Rectal smooth muscle tissue (tissue), 1 donor: ENCODE data around the gene LRRC28.

Source experiments
- H3K27ac ChIP-seq: one replicate; pipeline ENCODE4 v1.7.0; 2013; ENCODE audit warnings: low read depth, low read length, inconsistent platforms
- H3K27me3 ChIP-seq: one replicate; pipeline ENCODE4 v1.7.0; 2013; ENCODE audit warnings: low read length; ENCODE audit not compliant: control insufficient read depth, insufficient read depth
- H3K36me3 ChIP-seq: one replicate; pipeline ENCODE4 v1.7.0; 2013; ENCODE audit warnings: low read length; ENCODE audit not compliant: control insufficient read depth, insufficient read depth
- H3K4me1 ChIP-seq: one replicate; pipeline ENCODE4 v1.7.0; 2013; ENCODE audit warnings: low read length; ENCODE audit not compliant: control insufficient read depth, insufficient read depth
- H3K4me3 ChIP-seq: one replicate; pipeline ENCODE4 v1.7.0; 2013; ENCODE audit warnings: low read length
- H3K9ac ChIP-seq: one replicate; pipeline ENCODE4 v1.7.0; 2013; ENCODE audit warnings: low read length

The LRRC28 gene

GRCh38 chr15:99282586-99282985, 31.3 kb downstream of the LRRC28 start:
- no peaks in the 10 kb centered on the region for H3K36me3 ChIP-seq
- H3K9ac ChIP-seq, result no peak overlapping the region
- no peaks in the 10 kb centered on the region for H3K27me3 ChIP-seq
- no peak overlapping the region for H3K4me3 ChIP-seq
- H3K27ac ChIP-seq, result no peak overlapping the region
- H3K4me1 ChIP-seq, result no peaks in the 10 kb centered on the region

GRCh38 chr15:99283717-99284116, 32.4 kb downstream of the LRRC28 start:
- Histone ChIP-seq H3K4me1 (no peaks in the 10 kb centered on the region), H3K27ac (no peak overlapping the region), H3K9ac (no peak overlapping the region), H3K4me3 (no peak overlapping the region), H3K27me3 (no peaks in the 10 kb centered on the region), H3K36me3 (no peaks in the 10 kb centered on the region)

GRCh38 chr15:99291643-99292042, 40.4 kb downstream of the LRRC28 start:
- Histone ChIP-seq H3K9ac (no peak overlapping the region), H3K36me3 (no peaks in the 10 kb centered on the region), H3K27ac (no peak overlapping the region), H3K4me3 (no peak overlapping the region), H3K27me3 (no peaks in the 10 kb centered on the region), H3K4me1 (no peaks in the 10 kb centered on the region)

GRCh38 chr15:99295840-99296239, 44.6 kb downstream of the LRRC28 start:
- Histone ChIP-seq H3K36me3 (no peaks in the 10 kb centered on the region), H3K27ac (no peak overlapping the region), H3K4me1 (peaks cover 5% of the 10 kb centered on the region), H3K9ac (no peak overlapping the region), H3K4me3 (no peak overlapping the region), H3K27me3 (no peaks in the 10 kb centered on the region)

GRCh38 chr15:99296386-99296785, 45.1 kb downstream of the LRRC28 start:
- Histone ChIP-seq H3K27ac (no peak overlapping the region), H3K36me3 (no peaks in the 10 kb centered on the region)

GRCh38 chr15:99303907-99304306, 52.6 kb downstream of the LRRC28 start:
- peaks cover 5% of the 10 kb centered on the region for H3K4me1 ChIP-seq
- H3K36me3 ChIP-seq, result no peaks in the 10 kb centered on the region
- H3K9ac ChIP-seq, result no peak overlapping the region
- H3K27me3 ChIP-seq, result no peaks in the 10 kb centered on the region
- H3K4me3 ChIP-seq, result no peak overlapping the region
- no peak overlapping the region for H3K27ac ChIP-seq

More at GRCh38 chr15:99296386-99296785, 45.1 kb downstream of the LRRC28 start:
- Histone ChIP-seq H3K4me3 (no peak overlapping the region), H3K4me1 (peaks cover 5% of the 10 kb centered on the region), H3K9ac (no peak overlapping the region), H3K27me3 (no peaks in the 10 kb centered on the region)

- H3K9ac ChIP-seq, result no peak overlapping the region
- H3K4me1 ChIP-seq, result peaks cover 5% of the 10 kb centered on the region
- no peak overlapping the region for H3K4me3 ChIP-seq
- H3K36me3 ChIP-seq, result no peaks in the 10 kb centered on the region
- H3K27ac ChIP-seq, result no peak overlapping the region
- H3K27me3 ChIP-seq, result no peaks in the 10 kb centered on the region
Measured at GRCh38 chr15:99305761-99306505, 54.7 kb downstream of the LRRC28 start.

- Histone ChIP-seq H3K27ac (peak overlapping the region; percentile 1), H3K27me3 (no peaks in the 10 kb centered on the region), H3K9ac (no peak overlapping the region), H3K4me1 (peaks cover 5% of the 10 kb centered on the region), H3K36me3 (no peaks in the 10 kb centered on the region), H3K4me3 (peak overlapping the region; percentile 17)
Measured at GRCh38 chr15:99306694-99307338, 55.5 kb downstream of the LRRC28 start.

GRCh38 chr15:99307735-99308134, 56.5 kb downstream of the LRRC28 start:
- no peak overlapping the region for H3K9ac ChIP-seq
- H3K27me3 ChIP-seq, result no peaks in the 10 kb centered on the region
- H3K4me1 ChIP-seq, result peaks cover 5% of the 10 kb centered on the region
- no peak overlapping the region for H3K4me3 ChIP-seq
- peak overlapping the region; percentile 53 for H3K27ac ChIP-seq
- no peaks in the 10 kb centered on the region for H3K36me3 ChIP-seq

GRCh38 chr15:99310745-99311144, 59.5 kb downstream of the LRRC28 start:
- Histone ChIP-seq H3K27me3 (no peaks in the 10 kb centered on the region), H3K27ac (no peak overlapping the region), H3K36me3 (no peaks in the 10 kb centered on the region), H3K9ac (no peak overlapping the region), H3K4me1 (peaks cover 3% of the 10 kb centered on the region), H3K4me3 (no peak overlapping the region)

GRCh38 chr15:99312228-99312627, 60.9 kb downstream of the LRRC28 start:
- Histone ChIP-seq H3K4me1 (peaks cover 2% of the 10 kb centered on the region), H3K27me3 (no peaks in the 10 kb centered on the region), H3K36me3 (no peaks in the 10 kb centered on the region), H3K4me3 (no peak overlapping the region), H3K9ac (no peak overlapping the region), H3K27ac (no peak overlapping the region)

GRCh38 chr15:99312794-99313193, 61.5 kb downstream of the LRRC28 start:
- Histone ChIP-seq H3K27me3 (no peaks in the 10 kb centered on the region), H3K4me1 (peaks cover 2% of the 10 kb centered on the region), H3K36me3 (no peaks in the 10 kb centered on the region), H3K9ac (no peak overlapping the region), H3K4me3 (no peak overlapping the region), H3K27ac (no peak overlapping the region)

GRCh38 chr15:99315636-99316035, 64.4 kb downstream of the LRRC28 start:
- H3K27ac ChIP-seq, result no peak overlapping the region
- no peaks in the 10 kb centered on the region for H3K36me3 ChIP-seq
- H3K9ac ChIP-seq, result no peak overlapping the region
- H3K4me3 ChIP-seq, result no peak overlapping the region
- H3K27me3 ChIP-seq, result no peaks in the 10 kb centered on the region
- H3K4me1 ChIP-seq, result no peaks in the 10 kb centered on the region
